B cell (primary cell): Measurements from ENCODE around the gene ARAP1. TPM values are rescaled to one million over a fixed set of nuclear protein-coding genes. Genes with fewer than 3 reads are reported as not detected.

Experiments
- ATAC-seq: fragments of 200-7000 bp; cut with Tn5 transposase; one replicate; pipeline ENCODE4 v1.10.0; 2021; ENCODE audit warnings: low read depth, mild to moderate bottlenecking, moderate number of reproducible peaks, moderate library complexity
- CTCF ChIA-PET: fragments of 350-600 bp; sonication (Branson Sonifier 250); formaldehyde crosslinking; loops from one replicate; lab custom pipeline; 2021; ENCODE audit warnings: antibody characterized with exemption, inconsistent platforms; lab: Charles Lee
- POLR2A ChIA-PET: fragments of 350-600 bp; sonication (Branson Sonifier 250); formaldehyde crosslinking; loops from one replicate; lab custom pipeline; 2021; ENCODE audit warnings: antibody characterized with exemption; lab: Charles Lee
- DNase-seq: peaks from one replicate; pipeline ENCODE4 v3.0.0; 2013
- H2AFZ ChIP-seq: 2 replicates; pipeline ENCODE4 v1.6.1; 2012; ENCODE audit warnings: mild to moderate bottlenecking, low read depth, low read length; ENCODE audit not compliant: insufficient read depth, poor library complexity, severe bottlenecking
- H3K27ac ChIP-seq, 2 donors: 1 replicate in 1 of 2; 2 replicates in 1 of 2; pipeline ENCODE4 v1.5.1; 2012 to 2013; ENCODE audit warnings: low read length in 2 of 2, mild to moderate bottlenecking in 2 of 2, moderate library complexity in 1 of 2
- H3K27me3 ChIP-seq, 4 experiments: fragments of 200-600 bp in 1 of 4; sonication (generic) in 1 of 4; replicated peaks in 1 of 4; 1 replicate in 2 of 4; 2 replicates in 2 of 4; pipeline versions ENCODE4 v1.6.1 to v1.7.0; 2013 to 2016; ENCODE audit warnings: low read length in 3 of 4, mild to moderate bottlenecking in 2 of 4, mixed read lengths in 1 of 4, moderate library complexity in 1 of 4; ENCODE audit not compliant: insufficient read depth in 4 of 4, control insufficient read depth in 3 of 4; ENCODE audit errors: control extremely low read depth in 1 of 4
- H3K36me3 ChIP-seq, 2 experiments: replicated peaks in 1 of 2; 1 replicate in 1 of 2; 2 replicates in 1 of 2; pipeline versions ENCODE4 v1.6.1 to v1.7.1; 2013; ENCODE audit warnings: low read length in 1 of 2; ENCODE audit not compliant: insufficient read depth in 2 of 2, control insufficient read depth in 1 of 2; ENCODE audit errors: control extremely low read depth in 1 of 2, extremely low read depth in 1 of 2
- H3K4me1 ChIP-seq, 2 donors: fragments of 200-600 bp in 1 of 2; sonication (generic) in 1 of 2; 1 replicate in 1 of 2; 2 replicates in 1 of 2; pipeline versions ENCODE4 v1.5.1 to v1.6.1; 2013 to 2017; ENCODE audit warnings: low read length in 2 of 2; ENCODE audit not compliant: control insufficient read depth in 2 of 2, insufficient read depth in 2 of 2
- H3K4me2 ChIP-seq: replicated peaks from 2 replicates; pipeline ENCODE3; 2012; ENCODE audit warnings: mild to moderate bottlenecking, low read depth, low read length; ENCODE audit not compliant: poor library complexity, severe bottlenecking
- H3K4me3 ChIP-seq, 5 experiments: fragments of 200-600 bp in 1 of 5; sonication (generic) in 1 of 5; 1 replicate in 3 of 5; 2 replicates in 2 of 5; pipeline versions ENCODE4 v1.5.1 to v1.7.0; 2011 to 2016; ENCODE audit warnings: low read length in 4 of 5, mild to moderate bottlenecking in 4 of 5, low read depth in 2 of 5, control low read depth in 1 of 5, moderate library complexity in 1 of 5; ENCODE audit not compliant: insufficient read depth in 1 of 5; ENCODE audit errors: control extremely low read depth in 1 of 5, extremely low read depth in 1 of 5
- H3K79me2 ChIP-seq: fragments of 200-600 bp; sonication (generic); one replicate; pipeline ENCODE4 v1.6.0; 2016; ENCODE audit warnings: low read length; ENCODE audit not compliant: control insufficient read depth, insufficient read depth
- H3K9ac ChIP-seq: fragments of 200-600 bp; sonication (generic); 2 replicates; pipeline ENCODE4 v1.6.1; 2017; ENCODE audit warnings: mild to moderate bottlenecking, low read length, moderate library complexity
- H3K9me3 ChIP-seq, 3 donors: one replicate each; pipeline versions ENCODE4 v1.6.1 to v1.7.1; 2013; ENCODE audit warnings: low read length in 2 of 3; ENCODE audit not compliant: control insufficient read depth in 2 of 3, insufficient read depth in 1 of 3; ENCODE audit errors: control extremely low read depth in 1 of 3
- H4K20me1 ChIP-seq: 2 replicates; pipeline ENCODE4 v1.6.0; 2012; ENCODE audit warnings: mild to moderate bottlenecking, low read length; ENCODE audit not compliant: insufficient read depth, control insufficient read depth, poor library complexity, severe bottlenecking
- H3K27ac Mint-ChIP-seq: one replicate; pipeline ENCODE4 v1.8.0; 2021; ENCODE audit warnings: mixed read lengths
- H3K27me3 Mint-ChIP-seq: one replicate; pipeline ENCODE4 v1.8.0; 2021; ENCODE audit warnings: mixed read lengths
- H3K4me1 Mint-ChIP-seq: one replicate; pipeline ENCODE4 v1.8.0; 2021; ENCODE audit warnings: mixed read lengths
- H3K4me3 Mint-ChIP-seq: one replicate; pipeline ENCODE4 v1.8.0; 2021; ENCODE audit warnings: mixed read lengths
- H3K9me3 Mint-ChIP-seq: one replicate; pipeline ENCODE4 v1.8.0; 2022; ENCODE audit warnings: mixed read lengths; ENCODE audit not compliant: insufficient read depth
- CTCF ChIP-seq: fragments of 200-600 bp; IDR thresholded peaks from one replicate; pipeline ENCODE4 v1.8.0; 2022; ENCODE audit warnings: antibody characterized with exemption, mild to moderate bottlenecking
- EZH2 ChIP-seq: IDR thresholded peaks from 2 replicates; pipeline ENCODE4 v1.6.1; 2012; ENCODE audit warnings: borderline replicate concordance, low read depth, mild to moderate bottlenecking, moderate library complexity, low read length; ENCODE audit not compliant: insufficient read depth, poor library complexity, severe bottlenecking
- WGBS: methylation state at CpG from one replicate; pipeline ENCODE4 v1.1.5; 2013; ENCODE audit warnings: missing lambda C conversion rate; ENCODE audit not compliant: insufficient coverage; 5-methylcytosine and 5-hydroxymethylcytosine counted together
- intact Hi-C: fragments of 100-400 bp; cut with micrococcal nuclease; formaldehyde crosslinking; loops from one replicate; pipeline ENCODE4 v1.10.0; 2022
- polyA plus RNA-seq: library from polyadenylated mRNA; depleted of rRNA; stranded (reverse); fragments of >200 nt; gene quantifications from 2 replicates; pipeline ENCODE4 v1.2.3, GENCODE V29; 2012
- total RNA-seq, 2 donors: library from RNA; stranded (reverse); fragments of 120-200 nt in 1 of 2; gene quantifications; 1 replicate in 1 of 2; 2 replicates in 1 of 2; pipeline versions ENCODE4 v1.2.3 to v1.2.4, GENCODE V29; 2013 to 2022

The ARAP1 gene
- total and polyA plus RNA-seq, 2 donors (not counting 1 experiment from before 2014, with no cell fraction given), result 143 to 242 TPM

GRCh38 chr11:72712168-72712751 is 39.9 kb downstream of the ARAP1 start:
- no peak overlapping the region for H3K4me2 ChIP-seq
- ATAC-seq (no peak), DNase-seq (no peak)
- peaks cover 97% of the 10 kb centered on the region for H4K20me1 ChIP-seq
- ChIA-PET POLR2A (no interaction called here), CTCF (no interaction called here)
- intact Hi-C loops, result no loop called here
- H3K79me2 ChIP-seq, result peaks cover 87% of the 10 kb centered on the region
- no peak overlapping the region for H3K9ac ChIP-seq
- H3K27ac Mint-ChIP-seq, result no peak overlapping the region
- TF ChIP-seq CTCF (no peak), EZH2 (no peak)
- no peak overlapping the region for H3K27ac ChIP-seq
- H3K9me3 ChIP-seq, result no peaks in the 10 kb centered on the region
- no peaks in the 10 kb centered on the region for H3K27me3 ChIP-seq
- peaks cover 2 to 89% of the 10 kb centered on the region in 2 experiments for H3K36me3 ChIP-seq
- H3K4me3 ChIP-seq, result no peak overlapping the region
- H3K9me3 Mint-ChIP-seq, result no peaks in the 10 kb centered on the region
- H2AFZ ChIP-seq, result no peak overlapping the region
- peaks cover 14% of the 10 kb centered on the region for H3K4me1 Mint-ChIP-seq
- WGBS, result 91% methylated on average over 21 of the region's 26 CpGs
- H3K27me3 Mint-ChIP-seq, result no peaks in the 10 kb centered on the region
- no peak overlapping the region for H3K4me3 Mint-ChIP-seq
- peaks cover 0 to 5% of the 10 kb centered on the region in 2 donors for H3K4me1 ChIP-seq

GRCh38 chr11:72711141-72711540 is 41.1 kb downstream of the ARAP1 start:
- Histone ChIP-seq H4K20me1 (peaks cover 97% of the 10 kb centered on the region), H3K36me3 (peaks cover 2 to 89% of the 10 kb centered on the region in 2 experiments), H3K9me3 (no peaks in the 10 kb centered on the region), H3K9ac (no peak overlapping the region), H3K79me2 (peaks cover 87% of the 10 kb centered on the region), H3K4me2 (no peak overlapping the region), H3K4me1 (peaks cover 0 to 5% of the 10 kb centered on the region in 2 donors), H3K27me3 (no peaks in the 10 kb centered on the region), H3K27ac (no peak overlapping the region), H2AFZ (no peak overlapping the region), H3K4me3 (no peak overlapping the region)
- H3K9me3 Mint-ChIP-seq, result no peaks in the 10 kb centered on the region
- intact Hi-C loops, result no loop called here
- ChIA-PET CTCF (no interaction called here), POLR2A (no interaction called here)
- ATAC-seq (no peak), DNase-seq (no peak)
- over 99% methylated on average over 7 of the region's 9 CpGs for WGBS
- peaks cover 11% of the 10 kb centered on the region for H3K4me1 Mint-ChIP-seq
- no peaks in the 10 kb centered on the region for H3K27me3 Mint-ChIP-seq
- no peak overlapping the region for H3K4me3 Mint-ChIP-seq
- TF ChIP-seq EZH2 (no peak), CTCF (no peak)
- no peak overlapping the region for H3K27ac Mint-ChIP-seq
